A204.1 (cell line): ENCODE measurements around the gene NUB1.

Experiments
- FAIRE-seq: peaks from 2 replicates; lab custom pipeline; 2012; peaks lifted over from hg19 to GRCh38; lab: Jason Lieb, UNC

Gene NUB1

GRCh38 chr7:151389768-151390597, 48.4 kb downstream of the NUB1 start:
- no peak for FAIRE-seq

GRCh38 chr7:151390598-151391357, 49.2 kb downstream of the NUB1 start:
- FAIRE-seq, result no peak

DNA sequence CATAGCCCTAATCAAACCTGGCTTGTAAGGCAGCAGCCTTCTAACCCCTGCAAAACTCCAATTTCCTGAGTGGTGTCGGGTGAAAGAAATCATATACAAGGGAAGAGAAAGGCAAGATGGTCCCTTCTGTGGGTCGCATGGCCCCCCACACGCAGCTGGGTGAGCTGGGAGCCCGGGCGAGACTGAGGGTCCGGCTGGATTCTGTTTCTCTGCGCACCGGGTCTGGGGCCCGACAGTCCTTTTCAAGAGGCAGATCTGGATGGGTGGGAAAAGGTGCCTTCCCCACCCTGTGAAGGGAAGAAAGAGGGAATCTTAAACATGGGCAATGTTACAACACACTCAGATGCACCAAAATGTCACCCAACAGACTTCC, 49.7 kb downstream of the NUB1 start:
- FAIRE-seq, result no peak

GRCh38 chr7:151392002-151392401, 50.4 kb downstream of the NUB1 start:
- FAIRE-seq, result no peak

- FAIRE-seq, result no peak
Measured at GRCh38 chr7:151392426-151392825, 50.8 kb downstream of the NUB1 start.

- FAIRE-seq, result no peak
Measured at GRCh38 chr7:151393031-151393977, 51.7 kb downstream of the NUB1 start.

DNA sequence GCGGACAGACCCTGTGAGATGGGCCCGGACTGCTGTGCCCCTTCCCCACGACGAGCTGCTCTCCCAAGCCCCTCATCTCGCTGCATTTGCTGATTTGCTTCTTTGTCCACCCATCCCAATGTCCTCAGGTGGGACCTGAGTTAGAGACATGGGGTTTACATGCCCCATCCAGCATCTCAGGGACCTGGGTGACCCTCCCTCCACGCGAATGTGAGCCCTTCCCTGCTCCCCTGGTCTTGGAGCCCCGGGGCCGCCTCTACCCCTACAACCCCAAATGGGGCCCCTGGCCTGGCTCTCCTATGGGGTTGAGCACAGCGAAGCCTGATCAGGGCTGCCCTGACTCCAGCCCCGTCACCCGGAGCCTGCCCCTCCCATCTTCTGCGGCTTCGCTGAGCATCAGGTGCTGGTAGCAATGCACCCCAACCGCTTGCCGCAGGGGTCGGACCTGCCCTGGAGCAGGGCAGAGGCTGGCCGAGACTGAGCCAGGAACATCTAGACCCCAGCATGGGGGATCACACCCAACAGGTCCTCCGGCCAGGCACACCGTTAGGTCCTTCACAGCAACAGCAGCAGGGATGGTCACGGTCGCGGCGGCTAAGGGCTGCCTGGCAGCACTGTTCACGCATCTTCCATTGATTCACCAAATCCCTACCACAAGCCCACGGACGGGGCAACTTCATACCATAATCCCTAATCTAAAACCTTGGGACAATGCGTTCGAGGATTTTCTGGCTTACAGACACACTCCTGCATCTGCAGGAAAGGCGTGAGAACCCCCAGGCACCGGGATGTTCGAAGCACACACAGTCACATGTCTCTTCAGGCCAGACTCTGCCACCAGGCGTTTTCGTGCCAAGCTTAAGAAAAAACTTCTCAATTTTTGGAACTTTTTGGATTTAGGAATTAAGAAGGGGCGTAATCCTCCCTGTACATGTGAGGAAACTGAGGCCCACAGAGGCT, 52.7 kb downstream of the NUB1 start:
- no peak for FAIRE-seq

DNA sequence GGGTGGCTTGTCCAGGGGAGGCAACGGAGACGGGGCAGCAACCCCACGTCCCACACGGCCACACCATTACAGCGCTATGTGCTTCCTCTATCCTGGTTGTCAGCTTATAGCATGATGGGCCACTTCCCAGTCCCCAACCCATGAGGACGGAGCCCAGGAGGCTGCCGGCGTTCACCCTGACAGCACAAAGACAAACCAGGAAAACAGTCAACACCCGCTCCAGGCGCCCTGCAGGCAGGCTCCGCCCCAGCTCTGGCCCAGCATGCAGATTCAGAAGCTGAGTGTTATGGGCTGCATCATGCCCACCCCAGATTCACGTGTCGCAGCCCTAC, 53.4 kb downstream of the NUB1 start:
- FAIRE-seq, result no peak

GRCh38 chr7:151396328-151396970, 54.8 kb downstream of the NUB1 start:
- FAIRE-seq, result no peak

DNA sequence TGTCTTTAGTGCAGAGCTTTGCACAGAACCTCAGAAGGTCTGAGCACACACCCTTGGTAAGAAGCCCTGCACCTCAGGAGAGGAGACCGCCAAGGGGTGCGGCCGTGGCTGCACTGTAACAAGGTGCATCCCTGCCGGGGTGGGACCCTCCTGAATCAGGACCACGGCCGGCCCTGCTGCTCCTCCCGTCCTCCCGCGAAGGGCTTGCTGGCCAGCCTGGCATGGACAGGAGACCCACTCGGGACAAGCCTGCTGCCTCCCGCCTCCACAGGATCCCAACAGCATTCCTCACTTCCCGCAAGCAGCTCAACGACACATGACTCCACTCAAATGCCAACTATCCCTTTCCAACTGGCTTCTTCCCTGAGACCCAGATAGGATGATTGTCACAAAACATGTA, 55.4 kb downstream of the NUB1 start:
- FAIRE-seq, result no peak

DNA sequence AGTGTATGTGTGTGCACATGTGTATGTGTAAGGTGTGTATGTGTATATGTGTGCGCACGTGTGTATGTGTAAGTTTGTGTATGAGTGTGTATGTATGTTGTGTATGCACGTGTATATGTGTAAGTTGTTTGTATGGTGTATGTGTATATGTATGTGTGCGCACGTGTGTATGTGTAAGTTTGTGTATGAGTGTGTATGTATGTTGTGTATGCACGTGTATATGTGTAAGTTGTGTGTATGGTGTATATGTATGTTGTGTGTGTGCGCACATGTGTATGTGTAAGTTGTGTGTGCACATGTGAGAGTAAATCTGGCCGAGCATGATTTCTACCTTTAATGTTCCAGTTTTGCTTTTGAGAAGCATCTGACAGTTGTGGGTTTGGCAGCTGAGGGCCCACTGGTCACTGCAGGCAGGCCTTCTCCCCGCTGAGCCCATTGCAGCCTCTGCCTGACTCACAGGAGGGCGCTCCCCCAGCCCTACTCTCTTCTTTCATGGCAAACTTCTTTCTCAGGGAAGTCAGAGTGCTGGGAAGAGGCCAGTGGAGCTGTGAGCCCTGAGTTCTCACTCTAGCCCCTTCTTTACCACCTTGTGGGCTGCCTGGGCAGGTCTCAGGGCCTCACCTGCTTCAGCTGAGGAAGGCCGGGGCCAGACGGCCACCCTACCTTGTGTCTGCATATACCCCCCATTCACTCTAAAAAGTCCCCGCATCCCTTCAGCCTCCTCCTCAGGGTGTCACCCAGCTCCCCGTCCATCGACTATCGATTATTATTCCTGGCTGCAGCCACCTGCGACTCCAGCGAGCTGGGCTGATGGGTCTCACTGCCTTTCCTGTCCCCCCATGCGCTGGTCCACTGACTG, 57.1 kb downstream of the NUB1 start:
- no peak for FAIRE-seq

DNA sequence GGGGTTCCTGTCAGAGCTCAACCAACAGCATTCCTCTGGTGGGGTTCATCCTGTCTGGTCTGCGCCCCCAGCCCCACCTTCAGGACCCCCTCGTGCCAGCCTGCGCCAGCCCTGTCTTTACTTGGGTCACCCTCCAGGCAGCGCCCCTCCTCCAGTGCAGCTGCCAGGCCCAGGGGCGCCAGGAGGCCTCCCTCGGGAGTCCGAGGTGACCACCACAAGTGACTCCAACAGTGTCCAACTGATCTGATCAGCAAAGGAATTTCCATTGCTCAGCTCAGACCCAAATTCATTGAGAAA, 57.6 kb downstream of the NUB1 start:
- no peak for FAIRE-seq

DNA sequence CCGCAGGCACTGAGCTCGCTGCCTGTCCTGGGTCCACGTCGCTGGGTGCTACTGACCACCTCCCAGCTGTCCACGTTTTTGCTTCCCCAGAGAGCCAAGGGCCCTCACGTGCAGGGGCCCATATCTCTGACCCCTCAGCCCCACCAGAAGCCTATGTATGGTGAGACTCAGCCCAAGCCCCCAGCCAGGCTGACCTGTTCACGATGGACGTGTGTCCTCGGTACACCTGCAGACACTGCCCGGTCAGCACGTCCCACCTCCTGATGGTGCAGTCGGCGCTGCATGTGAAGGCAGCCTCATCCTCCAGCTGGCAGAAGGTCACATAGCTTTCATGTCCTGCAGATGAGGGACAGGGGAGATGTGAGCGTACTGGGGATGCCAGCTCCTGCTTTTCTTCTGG, 58.3 kb downstream of the NUB1 start:
- FAIRE-seq, result no peak

DNA sequence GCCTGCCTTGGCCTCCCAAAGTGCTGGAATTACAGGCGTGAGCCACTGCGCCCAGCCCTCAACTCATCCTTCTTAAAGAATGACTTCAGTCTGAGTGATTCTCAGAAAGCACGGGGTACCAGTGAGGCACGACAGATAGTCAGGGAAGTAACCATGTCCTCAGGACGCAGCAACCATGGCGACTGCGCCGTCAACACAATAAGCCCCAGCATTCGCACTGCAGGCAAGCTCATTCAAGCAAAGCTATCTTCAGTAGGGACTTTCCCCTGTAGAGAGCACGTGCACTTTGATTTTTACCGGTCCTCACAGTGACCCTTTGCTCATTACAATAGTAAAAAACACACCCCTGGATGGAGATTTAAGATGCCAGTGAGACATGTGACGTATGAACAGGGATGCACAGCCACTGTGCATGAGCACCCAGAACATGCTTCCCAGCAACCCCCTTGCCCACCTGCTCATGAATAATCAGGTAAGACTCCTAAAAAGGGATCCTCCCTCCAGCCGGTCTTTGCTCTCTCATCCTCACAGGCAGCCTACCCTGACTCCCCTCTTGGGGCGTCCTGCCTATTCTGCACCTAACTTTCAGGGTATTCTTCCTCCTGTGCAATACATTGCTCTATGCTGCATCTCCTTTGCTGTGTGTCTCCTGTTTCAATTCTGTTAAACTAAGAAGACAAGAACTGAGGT, 59.2 kb downstream of the NUB1 start:
- FAIRE-seq, result no peak

DNA sequence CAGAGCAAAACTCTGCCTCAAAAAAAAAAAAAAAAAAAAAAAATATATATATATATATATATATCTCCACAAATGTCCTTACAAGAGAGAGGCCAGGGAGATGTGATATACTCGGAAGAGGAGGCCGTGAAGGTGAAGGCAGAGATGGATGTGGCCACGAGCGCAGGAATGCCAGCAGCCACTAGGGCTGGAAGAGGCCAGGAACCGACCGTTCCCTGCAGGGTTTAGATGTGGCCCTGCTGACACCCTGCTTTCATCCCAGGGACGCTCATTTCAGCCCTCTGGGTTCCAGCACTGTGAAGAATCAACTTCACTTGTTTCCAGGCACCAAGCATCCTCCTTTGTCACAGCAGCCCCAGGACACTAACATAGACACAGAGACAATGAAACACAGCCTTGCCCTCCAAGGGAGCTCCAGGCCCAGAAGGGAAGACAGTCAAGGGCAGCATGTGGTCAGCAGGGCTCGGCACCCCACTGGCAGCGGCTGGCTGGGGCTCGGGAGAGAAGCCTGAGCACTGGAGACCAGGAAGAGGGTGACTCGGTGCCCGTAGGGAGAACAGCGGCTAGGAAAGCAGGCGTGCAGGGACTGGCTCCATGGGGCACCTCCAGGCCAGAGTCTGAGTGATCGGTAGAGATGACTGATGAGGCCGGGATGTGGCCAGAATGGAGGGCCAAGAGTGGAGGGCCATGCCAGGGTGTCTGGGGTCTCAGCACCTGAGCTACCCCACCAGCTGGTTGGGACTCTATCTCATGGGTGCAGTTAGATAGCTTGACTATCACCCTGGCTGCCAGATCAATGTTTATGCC, 60.6 kb downstream of the NUB1 start:
- FAIRE-seq, result no peak

- no peak for FAIRE-seq
Measured at GRCh38 chr7:151403764-151404163, 62.2 kb downstream of the NUB1 start.

- no peak for FAIRE-seq
Measured at GRCh38 chr7:151404216-151405011, 62.8 kb downstream of the NUB1 start.

- no peak for FAIRE-seq
Measured at GRCh38 chr7:151405056-151405455, 63.4 kb downstream of the NUB1 start.
